ENCODE measurements around the gene TMEM44. TPM values are rescaled to one million over a fixed set of nuclear protein-coding genes. Genes with fewer than 3 reads are reported as not detected.
"Not testable (repeated sequence)": the region's sequence is repeated elsewhere in the genome, so short reads cannot be mapped to it uniquely, and the experiment has no call there.

TMEM44 gene
- total RNA-seq, 1 donor from 2014 or later = 44.4 TPM

- DNase-seq (ENCODE audit: low read depth, low spot score) = no peak
Measured at GRCh38 chr3:194610689-194611088, 22.5 kb downstream of the TMEM44 start.

- DNase-seq (ENCODE audit: low read depth, low spot score) = no peak
Measured at GRCh38 chr3:194609601-194610000, 23.6 kb downstream of the TMEM44 start.

- no peak for DNase-seq (ENCODE audit: low read depth, low spot score)
Measured at GRCh38 chr3:194608981-194609380, 24.2 kb downstream of the TMEM44 start.

GRCh38 chr3:194607592-194608389, 25.4 kb downstream of the TMEM44 start:
- no peak for DNase-seq (ENCODE audit: low read depth, low spot score)

GRCh38 chr3:194606941-194607340, 26.3 kb downstream of the TMEM44 start:
- no peak for DNase-seq (ENCODE audit: low read depth, low spot score)

- no peak for DNase-seq (ENCODE audit: low read depth, low spot score)
Measured at GRCh38 chr3:194606163-194606562, 27.1 kb downstream of the TMEM44 start.

- DNase-seq (ENCODE audit: low read depth, low spot score) = not testable (repeated sequence)
Measured at GRCh38 chr3:194605314-194605713, 27.9 kb downstream of the TMEM44 start.

GRCh38 chr3:194604837-194605236, 28.4 kb downstream of the TMEM44 start:
- no peak for DNase-seq (ENCODE audit: low read depth, low spot score)

GRCh38 chr3:194604126-194604525, 29.1 kb downstream of the TMEM44 start:
- DNase-seq (ENCODE audit: low read depth, low spot score) = no peak

- DNase-seq (ENCODE audit: low read depth, low spot score) = no peak
Measured at GRCh38 chr3:194602669-194603171, 30.5 kb downstream of the TMEM44 start.

- no peak for DNase-seq (ENCODE audit: low read depth, low spot score)
Measured at GRCh38 chr3:194598771-194599557, 34.3 kb downstream of the TMEM44 start.

GRCh38 chr3:194596906-194597305, 36.3 kb downstream of the TMEM44 start:
- DNase-seq (ENCODE audit: low read depth, low spot score) = no peak

- no peak for DNase-seq (ENCODE audit: low read depth, low spot score)
Measured at GRCh38 chr3:194592798-194593752, 40.1 kb downstream of the TMEM44 start.

- no peak for DNase-seq (ENCODE audit: low read depth, low spot score)
Measured at GRCh38 chr3:194588741-194589140, 44.5 kb downstream of the TMEM44 start.

GRCh38 chr3:194588236-194588635, 45.0 kb downstream of the TMEM44 start:
- no peak for DNase-seq (ENCODE audit: low read depth, low spot score)

GRCh38 chr3:194587438-194587931, 45.7 kb downstream of the TMEM44 start:
- peak; percentile 53 for DNase-seq (ENCODE audit: low read depth, low spot score)

GRCh38 chr3:194586836-194587235, 46.4 kb downstream of the TMEM44 start:
- DNase-seq (ENCODE audit: low read depth, low spot score) = peak; percentile 51

GRCh38 chr3:194585880-194586281, 47.3 kb downstream of the TMEM44 start:
- no peak for DNase-seq (ENCODE audit: low read depth, low spot score)

- DNase-seq (ENCODE audit: low read depth, low spot score) = peak; percentile 71
Measured at GRCh38 chr3:194584866-194585265, 48.4 kb downstream of the TMEM44 start.

- DNase-seq (ENCODE audit: low read depth, low spot score) = no peak
Measured at GRCh38 chr3:194584320-194584776, 48.9 kb downstream of the TMEM44 start.

Measured in pulmonary artery endothelial cell (primary cell).